ENCODE data around the gene SYNGR2.

The SYNGR2 gene

DNA sequence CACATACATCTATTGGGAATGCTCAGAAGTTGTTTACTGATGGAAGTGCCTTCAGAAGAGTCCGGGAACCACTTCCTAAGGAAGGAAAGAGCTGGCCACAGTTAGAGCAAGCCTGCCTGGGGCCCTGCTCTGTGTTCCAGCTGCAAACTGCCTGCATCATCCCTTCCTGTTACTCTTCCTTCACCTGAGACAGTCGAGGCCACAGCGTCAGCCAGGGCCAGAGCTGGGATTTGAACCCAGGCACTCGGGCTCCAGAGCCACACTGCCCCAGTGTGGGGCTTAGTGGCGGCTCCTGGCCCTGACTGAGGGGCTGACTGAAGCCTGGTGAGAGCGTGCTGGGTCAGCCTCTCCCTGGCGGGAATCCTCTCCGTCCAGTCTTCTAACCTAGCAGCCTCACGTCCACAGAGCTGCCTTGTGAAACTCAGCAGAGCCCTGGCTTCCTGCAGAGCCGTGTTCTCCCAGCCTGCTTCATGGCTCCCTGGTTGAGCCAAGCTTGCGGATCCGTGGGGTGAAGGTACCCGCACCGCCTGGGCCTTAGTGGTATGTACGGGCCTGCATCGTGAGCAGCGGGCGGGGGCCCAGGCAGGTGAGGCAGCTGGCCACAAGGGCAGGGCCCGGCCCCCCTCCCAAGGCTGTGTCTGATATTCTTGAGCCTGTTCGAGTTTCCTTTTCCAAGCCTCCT lies 26.8 kb upstream of the SYNGR2 start:
- H3K27me3 ChIP-seq (ENCODE audit: insufficient read depth, low read depth, severe bottlenecking), result no peaks in the 10 kb centered on the region
- H3K4me3 ChIP-seq (ENCODE audit: low read depth, low read length), result no peak overlapping the region
- H3K36me3 ChIP-seq, result no peaks in the 10 kb centered on the region
- no peaks in the 10 kb centered on the region for H3K9me3 ChIP-seq (ENCODE audit: severe bottlenecking)
- TF ChIP-seq, protein P1, sequence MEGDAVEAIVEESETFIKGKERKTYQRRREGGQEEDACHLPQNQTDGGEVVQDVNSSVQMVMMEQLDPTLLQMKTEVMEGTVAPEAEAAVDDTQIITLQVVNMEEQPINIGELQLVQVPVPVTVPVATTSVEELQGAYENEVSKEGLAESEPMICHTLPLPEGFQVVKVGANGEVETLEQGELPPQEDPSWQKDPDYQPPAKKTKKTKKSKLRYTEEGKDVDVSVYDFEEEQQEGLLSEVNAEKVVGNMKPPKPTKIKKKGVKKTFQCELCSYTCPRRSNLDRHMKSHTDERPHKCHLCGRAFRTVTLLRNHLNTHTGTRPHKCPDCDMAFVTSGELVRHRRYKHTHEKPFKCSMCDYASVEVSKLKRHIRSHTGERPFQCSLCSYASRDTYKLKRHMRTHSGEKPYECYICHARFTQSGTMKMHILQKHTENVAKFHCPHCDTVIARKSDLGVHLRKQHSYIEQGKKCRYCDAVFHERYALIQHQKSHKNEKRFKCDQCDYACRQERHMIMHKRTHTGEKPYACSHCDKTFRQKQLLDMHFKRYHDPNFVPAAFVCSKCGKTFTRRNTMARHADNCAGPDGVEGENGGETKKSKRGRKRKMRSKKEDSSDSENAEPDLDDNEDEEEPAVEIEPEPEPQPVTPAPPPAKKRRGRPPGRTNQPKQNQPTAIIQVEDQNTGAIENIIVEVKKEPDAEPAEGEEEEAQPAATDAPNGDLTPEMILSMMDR (IDR thresholded peaks at IDR 0.05; ENCODE audit: low read depth, low read length), result no peak
- peak; percentile 14 for DNase-seq
- no peak overlapping the region; the same call in 1 of the 2 replicates for H3K27ac ChIP-seq

DNA sequence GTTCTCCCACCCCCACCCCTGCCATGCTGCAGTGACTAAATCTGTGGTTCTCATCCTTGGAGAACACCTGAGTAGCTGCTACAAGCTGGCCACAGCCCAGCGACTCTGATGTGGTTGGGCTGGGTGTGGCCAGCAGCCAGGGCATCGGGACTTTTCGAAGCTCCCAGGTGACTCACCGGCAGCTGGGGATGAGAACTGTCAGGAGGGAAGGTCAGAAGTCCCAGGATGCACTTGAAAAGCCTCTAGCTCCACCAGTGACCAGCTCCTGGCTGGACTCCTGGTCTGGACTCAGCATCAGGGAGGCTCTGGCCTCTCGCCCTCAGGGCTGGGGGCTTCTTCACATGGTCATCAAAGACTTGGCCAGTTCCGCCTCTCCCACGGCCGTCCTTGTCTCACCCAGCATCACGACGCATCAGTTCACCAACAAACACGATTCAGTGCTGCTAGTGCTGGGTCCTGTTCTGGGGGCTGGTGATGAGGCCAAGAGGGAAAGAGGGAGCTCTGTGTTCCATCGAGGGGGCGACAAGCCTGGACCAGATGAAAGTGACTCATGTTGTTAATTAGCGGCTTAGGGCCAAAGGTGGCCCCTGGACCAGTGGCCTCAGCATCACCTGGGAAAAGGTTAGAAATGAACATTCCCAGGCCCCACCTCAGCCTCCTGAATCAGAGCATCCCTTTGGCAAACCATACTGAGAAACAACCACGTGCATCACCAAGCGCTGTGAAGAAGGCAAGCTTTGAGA lies 26.1 kb upstream of the SYNGR2 start:
- Histone ChIP-seq H3K27me3 (ENCODE audit: insufficient read depth, low read depth, severe bottlenecking) (no peaks in the 10 kb centered on the region), H3K36me3 (no peaks in the 10 kb centered on the region), H3K4me3 (ENCODE audit: low read depth, low read length) (no peak overlapping the region), H3K27ac (no peak overlapping the region), H3K9me3 (ENCODE audit: severe bottlenecking) (no peaks in the 10 kb centered on the region)
- no peak for DNase-seq
- TF ChIP-seq, protein P1 (IDR thresholded peaks at IDR 0.05; ENCODE audit: low read depth, low read length), result no peak

DNA sequence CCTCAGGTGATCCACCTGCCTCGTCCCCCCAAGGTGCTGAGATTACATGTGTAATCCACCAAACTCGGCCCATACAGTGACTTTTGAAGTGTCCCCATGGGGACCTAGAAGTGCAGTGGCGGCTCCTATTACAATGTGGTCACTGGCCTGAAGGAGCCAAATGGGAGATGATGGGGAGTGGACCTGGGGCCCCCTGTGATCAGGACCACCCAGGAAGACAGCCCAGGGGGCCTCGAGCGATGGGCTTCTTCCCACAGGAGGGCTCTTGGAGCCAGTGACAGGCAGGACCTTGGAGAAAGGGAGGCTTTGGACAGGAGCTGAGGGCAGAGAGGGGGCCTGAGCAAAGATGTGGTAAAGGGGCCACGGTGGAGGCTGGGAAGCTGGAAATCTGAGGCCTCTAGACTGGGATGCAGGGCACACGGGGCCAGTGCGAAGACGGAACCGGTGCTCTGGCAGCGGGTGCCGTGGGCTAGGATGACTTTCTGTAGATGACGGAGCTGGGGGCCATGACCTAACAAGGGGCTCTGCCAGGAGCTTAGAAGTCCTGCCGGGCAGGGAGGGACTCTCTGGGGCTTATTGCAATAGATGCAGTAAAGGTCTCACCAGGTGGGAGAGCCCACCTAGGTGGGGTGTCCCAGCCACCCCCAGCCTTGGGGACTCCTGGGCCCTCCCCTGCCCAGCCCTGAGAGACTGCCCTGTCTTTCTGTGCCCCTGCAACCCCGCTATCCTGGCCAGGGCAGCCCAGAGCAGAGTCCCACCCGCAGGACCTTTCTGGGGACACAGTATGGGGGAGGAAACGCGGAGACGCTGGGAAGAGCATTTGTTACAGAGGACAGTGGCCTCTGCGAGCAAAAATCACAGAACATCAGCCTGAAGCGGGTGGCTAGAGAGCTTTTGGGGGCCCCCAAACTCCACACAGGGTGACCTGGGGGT lies 24.9 kb upstream of the SYNGR2 start:
- Histone ChIP-seq H3K4me3 (ENCODE audit: low read depth, low read length) (no peak overlapping the region), H3K27me3 (ENCODE audit: insufficient read depth, low read depth, severe bottlenecking) (no peaks in the 10 kb centered on the region), H3K27ac (0 out of 2 replicates have a peak overlapping the region, but pooled peaks have one; percentile 3), H3K9me3 (ENCODE audit: severe bottlenecking) (no peaks in the 10 kb centered on the region), H3K36me3 (no peaks in the 10 kb centered on the region)
- DNase-seq, result no peak
- TF ChIP-seq, protein P1 (IDR thresholded peaks at IDR 0.05; ENCODE audit: low read depth, low read length), result no peak

DNA sequence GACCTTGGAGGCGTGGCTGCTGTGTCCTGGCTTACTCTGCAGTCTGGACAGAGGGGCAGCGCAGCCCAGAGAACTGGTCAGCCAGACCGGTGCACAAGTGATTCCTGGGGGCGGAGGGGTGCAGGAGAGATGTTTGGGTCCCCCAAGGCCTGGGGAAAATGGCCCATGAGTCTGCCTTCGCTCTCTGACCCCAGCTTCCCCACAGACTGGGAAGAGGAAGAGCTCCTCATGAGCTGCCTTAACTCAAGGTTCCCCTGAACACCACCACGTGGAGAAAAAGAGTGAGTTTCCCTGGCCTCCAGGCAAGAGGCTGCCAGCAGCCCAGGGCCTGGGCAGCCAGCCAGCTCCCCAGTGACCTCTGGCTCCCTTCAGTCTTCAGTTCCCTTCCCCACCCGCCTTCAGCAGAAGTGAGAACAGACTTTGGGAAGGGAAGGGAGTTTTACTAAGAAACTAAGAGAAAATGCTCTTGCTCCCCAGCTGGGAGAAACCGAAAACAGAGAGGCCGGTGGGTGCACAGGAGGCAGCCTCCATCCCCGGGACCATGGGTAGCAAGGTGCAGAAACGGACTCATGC lies 24.1 kb upstream of the SYNGR2 start:
- Histone ChIP-seq H3K4me3 (ENCODE audit: low read depth, low read length) (no peak overlapping the region), H3K36me3 (no peaks in the 10 kb centered on the region), H3K27me3 (ENCODE audit: insufficient read depth, low read depth, severe bottlenecking) (no peaks in the 10 kb centered on the region), H3K27ac (0 out of 2 replicates have a peak overlapping the region, but pooled peaks have one; percentile 3), H3K9me3 (ENCODE audit: severe bottlenecking) (no peaks in the 10 kb centered on the region)
- TF ChIP-seq, protein P1 (IDR thresholded peaks at IDR 0.05; ENCODE audit: low read depth, low read length), result no peak
- no peak for DNase-seq

DNA sequence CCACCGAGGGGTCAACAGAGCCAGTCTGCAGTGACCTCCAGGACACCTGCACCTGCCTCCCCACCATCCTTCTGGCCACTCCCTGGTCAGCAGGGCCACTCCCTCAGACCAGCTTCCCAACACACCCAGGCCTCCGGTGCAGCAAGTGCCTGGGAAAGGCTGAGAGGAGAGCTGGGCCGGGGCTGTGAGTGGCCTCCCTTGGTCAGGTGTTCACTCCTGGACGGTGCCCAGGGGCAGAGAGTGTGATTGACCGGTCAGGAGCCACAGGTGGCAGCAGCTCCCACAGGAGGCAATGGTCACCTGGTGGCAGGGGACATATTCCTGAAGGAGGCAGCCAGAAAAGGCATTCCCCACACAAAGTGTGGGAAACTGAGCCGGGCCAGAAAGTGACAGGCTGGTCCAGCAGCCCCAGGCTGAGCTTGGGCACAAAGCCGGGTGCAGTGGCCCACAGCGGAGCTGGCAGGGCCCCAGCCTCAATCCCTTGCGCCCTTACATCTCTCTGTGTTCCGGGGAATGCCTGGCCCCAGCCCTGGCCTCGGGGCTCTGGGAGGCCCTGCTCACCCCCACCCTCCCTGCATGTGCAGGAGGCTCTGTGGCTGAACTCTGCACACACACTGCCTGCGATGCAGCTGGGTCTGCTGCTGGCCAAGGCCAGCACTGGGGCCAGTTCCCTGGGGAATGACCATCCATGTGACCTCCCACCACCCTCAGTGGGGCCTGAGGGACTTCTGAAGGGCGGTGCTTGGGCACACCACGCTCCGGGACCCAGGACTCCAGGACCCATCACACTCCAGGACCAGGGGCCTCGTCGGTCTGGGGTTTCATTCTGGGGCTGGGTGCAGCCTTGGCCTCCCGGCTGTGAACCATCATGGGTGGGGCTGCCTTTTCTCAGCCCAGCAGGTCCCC lies 23.4 kb upstream of the SYNGR2 start:
- H3K27me3 ChIP-seq (ENCODE audit: insufficient read depth, low read depth, severe bottlenecking), result no peaks in the 10 kb centered on the region
- TF ChIP-seq, protein P1 (IDR thresholded peaks at IDR 0.05; ENCODE audit: low read depth, low read length), result no peak
- no peaks in the 10 kb centered on the region for H3K36me3 ChIP-seq
- no peak overlapping the region for H3K4me3 ChIP-seq (ENCODE audit: low read depth, low read length)
- H3K9me3 ChIP-seq (ENCODE audit: severe bottlenecking), result no peaks in the 10 kb centered on the region
- H3K27ac ChIP-seq, result no peak overlapping the region
- no peak for DNase-seq
